ENCODE measurements around the gene GTF3C2.

GTF3C2 gene

GRCh38 chr2:27294928-27295327 lies 61.6 kb downstream of the GTF3C2 start:
- DNase-seq, result no peak

- no peak for DNase-seq
These were observed 64.7 kb downstream of the GTF3C2 start for GRCh38 chr2:27291865-27292264.

DNA sequence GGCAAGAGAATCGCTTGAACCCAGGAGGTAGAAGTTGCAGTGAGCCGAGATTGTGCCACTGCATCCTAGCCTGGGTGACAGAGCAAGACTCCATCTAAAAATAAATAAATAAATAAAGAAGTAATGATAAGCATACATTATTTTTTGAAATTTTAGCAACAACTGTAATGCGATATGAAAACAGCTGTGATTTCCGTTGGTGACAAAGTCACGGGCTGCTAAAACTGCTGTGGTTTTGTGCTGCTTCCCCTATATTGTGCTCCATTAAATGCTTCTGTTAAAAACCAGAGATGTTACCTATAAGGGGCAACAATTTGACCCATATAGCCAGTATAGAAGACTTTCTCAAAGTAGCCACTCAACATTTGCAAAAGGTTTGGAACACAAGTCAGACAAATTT lies 66.0 kb downstream of the GTF3C2 start:
- no peak for DNase-seq

DNA sequence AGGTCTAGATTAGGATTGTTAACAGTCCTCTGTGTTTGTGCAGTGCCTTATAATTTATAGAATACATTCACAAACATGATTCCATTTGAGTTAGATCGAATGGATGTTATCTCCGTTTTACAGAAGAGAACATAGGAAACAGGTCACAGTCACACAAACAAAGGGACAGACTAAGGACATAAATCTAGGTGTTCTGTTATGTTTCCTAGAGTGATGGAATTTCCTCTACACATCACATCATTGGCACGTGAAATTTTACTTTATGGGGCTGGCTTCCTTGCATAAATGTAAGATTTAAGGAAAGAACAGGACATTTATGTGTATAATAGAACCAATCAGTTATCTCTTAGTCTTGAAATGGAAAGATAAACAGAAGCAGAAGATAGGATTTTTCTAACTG lies 68.0 kb downstream of the GTF3C2 start:
- DNase-seq, result no peak

DNA sequence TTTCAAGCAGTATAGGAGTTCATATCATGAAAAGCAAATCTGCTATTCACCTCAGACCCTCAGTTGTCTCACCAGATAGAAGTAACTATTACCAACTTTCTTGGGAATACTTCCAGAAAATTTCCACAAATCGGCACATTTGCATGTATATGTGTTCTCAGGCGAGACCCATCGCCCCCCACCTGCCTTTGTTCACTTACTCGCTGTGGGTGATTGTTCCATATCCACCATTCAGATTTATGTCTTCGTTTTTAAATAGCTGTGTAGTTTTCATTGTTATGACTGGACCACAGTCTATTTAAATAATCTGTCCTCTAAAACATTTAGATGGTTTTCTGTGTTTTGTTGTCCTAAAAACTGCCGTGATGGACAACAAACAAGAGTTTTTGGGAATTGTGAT lies 71.1 kb downstream of the GTF3C2 start:
- DNase-seq, result no peak

- DNase-seq, result no peak
These were observed 71.6 kb downstream of the GTF3C2 start for GRCh38 chr2:27284996-27285395.

DNA sequence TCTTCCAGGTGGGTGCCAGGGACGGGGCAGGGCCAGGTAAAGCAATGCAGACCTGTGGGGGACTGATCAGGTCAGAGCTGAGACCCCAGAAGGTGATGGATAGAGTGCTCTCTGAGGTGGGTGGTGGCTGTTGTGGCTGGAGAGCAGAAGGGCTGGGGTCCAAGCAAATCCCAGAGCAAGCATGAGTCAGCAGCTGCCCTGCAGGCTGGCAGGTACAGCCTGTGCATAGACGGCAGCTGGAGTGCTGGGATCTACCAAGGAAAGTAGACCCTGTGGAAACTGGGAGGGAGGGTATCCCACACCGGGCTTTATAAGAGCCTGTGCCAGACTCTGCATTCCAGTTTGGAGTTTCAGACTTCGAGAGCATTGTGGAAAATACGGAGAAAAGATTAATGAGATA lies 73.7 kb downstream of the GTF3C2 start:
- no peak for DNase-seq

DNA sequence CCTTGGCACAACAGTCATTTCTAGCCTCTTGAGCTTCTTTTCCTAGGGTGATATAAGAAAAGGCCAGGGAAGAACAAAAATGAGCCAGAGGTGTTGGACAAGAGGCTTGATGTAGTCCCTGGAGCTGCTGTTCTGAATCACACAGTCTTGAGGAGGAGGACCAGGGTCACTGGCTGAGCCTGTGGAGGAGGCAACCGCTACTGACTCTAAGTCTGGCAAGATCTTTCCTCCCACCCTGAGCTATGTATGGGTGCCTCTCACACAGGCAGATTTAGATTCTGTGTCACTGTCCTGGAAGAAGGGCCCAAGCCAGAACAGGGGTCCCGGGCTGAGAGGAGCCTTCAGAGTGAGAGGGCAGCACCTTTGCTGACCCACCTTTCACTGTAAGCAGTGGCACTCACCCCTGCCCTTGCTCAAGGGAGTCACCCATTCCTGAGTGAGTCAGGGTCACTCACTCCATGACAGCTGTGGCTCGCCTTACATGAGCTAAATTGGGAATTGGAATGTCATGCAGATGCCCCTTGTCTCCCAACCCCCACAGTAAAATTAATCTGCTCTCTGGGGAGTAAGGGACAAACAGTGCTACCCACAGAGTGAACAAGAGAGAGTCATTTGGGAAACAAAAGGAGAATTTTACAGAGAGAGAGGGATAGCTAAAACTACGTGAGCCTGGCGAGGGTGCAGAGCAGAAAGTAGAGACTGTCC lies 74.6 kb downstream of the GTF3C2 start, which contains the start of gene TRIM54:
TSS of gene TRIM54 (plus strand) at position 575 of the 705 bp plus-strand sequence. CDS start 303 bp downstream, outside the sequence.
- no peak for DNase-seq

- DNase-seq, result no peak
These were observed 75.1 kb downstream of the GTF3C2 start for GRCh38 chr2:27281442-27281841.

DNA sequence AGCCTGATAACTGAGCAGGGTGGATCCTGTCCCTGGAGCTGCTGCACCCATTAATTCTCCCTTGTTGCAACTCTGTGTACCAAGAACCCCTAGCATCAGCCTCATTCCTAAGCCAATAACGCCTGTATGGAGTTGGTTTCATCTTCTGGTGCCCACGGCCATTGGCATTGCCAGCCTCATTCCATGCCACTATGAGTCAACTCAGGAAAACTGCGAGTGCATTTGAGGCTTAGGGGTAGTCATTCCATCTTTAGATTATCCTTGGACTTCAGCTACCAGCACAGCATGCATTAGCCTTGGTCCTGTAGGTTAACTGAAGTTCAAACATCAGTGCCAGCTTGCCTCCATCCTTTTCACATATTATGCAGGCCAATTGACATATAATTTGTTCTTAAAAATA lies 75.7 kb downstream of the GTF3C2 start:
- DNase-seq, result no peak

- DNase-seq, result no peak
These were observed 78.6 kb downstream of the GTF3C2 start for GRCh38 chr2:27278010-27278409.

All from bone marrow (tissue), 2 donors.